RWPE1 (cell line): ENCODE data around the gene ATP6V0D1.
A peak's percentile ranks its signal among the peaks of the same experiment; 100 is the strongest.
"Not testable (repeated sequence)": the region's sequence is repeated elsewhere in the genome, so short reads cannot be mapped to it uniquely, and the experiment has no call there.

Experiments used
- CTCF ChIA-PET: fragments of 350-600 bp; sonication (Branson Sonifier 250); formaldehyde crosslinking; extraction: SDS; loops from one replicate; lab custom pipeline; 2021; lab: Yijun Ruan, JAX
- POLR2A ChIA-PET: fragments of 400-600 bp; formaldehyde crosslinking; extraction: SDS; loops from one replicate; lab custom pipeline; 2020; ENCODE audit warnings: antibody characterized with exemption; ENCODE audit not compliant: low non-redundant PET; lab: Yijun Ruan, JAX
- DNase-seq: peaks from one replicate; pipeline ENCODE4 v3.0.0; 2012; ENCODE audit warnings: low spot score
- H3K27ac ChIP-seq: fragments of 450-650 bp; 2 replicates; pipeline ENCODE4 v1.5.1; 2017
- TF ChIP-seq, protein P1 (sequence below): fragments of 450-650 bp; conservative IDR thresholded peaks from 2 replicates; pipeline ENCODE4 v1.5.1; 2017; ENCODE audit warnings: low read depth, mild to moderate bottlenecking

Gene ATP6V0D1

DNA sequence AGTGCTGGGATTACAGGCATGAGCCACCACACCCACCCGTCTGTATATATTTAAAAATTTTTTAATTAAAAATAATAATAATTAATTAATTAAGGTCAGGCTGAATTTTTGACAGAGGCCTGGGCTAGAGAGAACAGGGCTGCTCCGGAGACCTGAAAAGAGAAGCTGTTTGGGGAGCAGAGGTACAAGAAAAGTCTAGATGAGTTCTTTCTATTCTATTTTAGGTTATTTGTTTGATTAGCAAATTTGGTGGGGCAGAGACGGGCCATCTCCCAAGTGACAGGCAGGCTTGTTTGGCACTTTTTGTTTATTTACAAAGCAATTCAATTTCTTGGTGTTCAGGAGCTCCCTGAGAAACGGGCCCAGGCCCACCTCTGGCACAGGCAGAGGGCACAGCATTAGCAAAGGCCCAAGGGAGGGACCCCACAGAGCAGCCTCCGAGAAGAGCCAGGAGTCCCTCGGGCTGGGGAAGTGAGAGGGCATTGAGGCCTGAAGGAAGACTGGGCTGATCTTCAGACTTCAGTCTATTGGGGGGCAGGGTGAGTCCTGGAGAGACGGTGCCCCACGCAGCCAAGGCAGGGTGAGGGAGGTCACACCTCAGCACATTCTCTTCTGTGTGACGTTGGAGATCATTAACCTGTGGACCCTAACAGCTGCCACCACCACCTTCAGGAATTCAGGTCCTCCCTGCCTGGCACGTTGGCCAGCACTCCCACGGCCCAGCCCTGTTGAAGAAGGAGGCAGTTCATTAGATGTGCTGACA is 36.9 kb upstream of the ATP6V0D1 start:
- CTCF ChIA-PET = interaction anchor here (0.6 to 0.7 kb wide), 2 partner anchors 24 to 29 kb away, joined by 3 to 4 read pairs; no protein-coding TSS in a partner anchor
- TF ChIP-seq, protein P1, sequence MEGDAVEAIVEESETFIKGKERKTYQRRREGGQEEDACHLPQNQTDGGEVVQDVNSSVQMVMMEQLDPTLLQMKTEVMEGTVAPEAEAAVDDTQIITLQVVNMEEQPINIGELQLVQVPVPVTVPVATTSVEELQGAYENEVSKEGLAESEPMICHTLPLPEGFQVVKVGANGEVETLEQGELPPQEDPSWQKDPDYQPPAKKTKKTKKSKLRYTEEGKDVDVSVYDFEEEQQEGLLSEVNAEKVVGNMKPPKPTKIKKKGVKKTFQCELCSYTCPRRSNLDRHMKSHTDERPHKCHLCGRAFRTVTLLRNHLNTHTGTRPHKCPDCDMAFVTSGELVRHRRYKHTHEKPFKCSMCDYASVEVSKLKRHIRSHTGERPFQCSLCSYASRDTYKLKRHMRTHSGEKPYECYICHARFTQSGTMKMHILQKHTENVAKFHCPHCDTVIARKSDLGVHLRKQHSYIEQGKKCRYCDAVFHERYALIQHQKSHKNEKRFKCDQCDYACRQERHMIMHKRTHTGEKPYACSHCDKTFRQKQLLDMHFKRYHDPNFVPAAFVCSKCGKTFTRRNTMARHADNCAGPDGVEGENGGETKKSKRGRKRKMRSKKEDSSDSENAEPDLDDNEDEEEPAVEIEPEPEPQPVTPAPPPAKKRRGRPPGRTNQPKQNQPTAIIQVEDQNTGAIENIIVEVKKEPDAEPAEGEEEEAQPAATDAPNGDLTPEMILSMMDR = no peak
- DNase-seq = no peak
- POLR2A ChIA-PET = no interaction called here
- H3K27ac ChIP-seq = 0 out of 2 replicates have a peak overlapping the region, but pooled peaks have one; percentile 70

DNA sequence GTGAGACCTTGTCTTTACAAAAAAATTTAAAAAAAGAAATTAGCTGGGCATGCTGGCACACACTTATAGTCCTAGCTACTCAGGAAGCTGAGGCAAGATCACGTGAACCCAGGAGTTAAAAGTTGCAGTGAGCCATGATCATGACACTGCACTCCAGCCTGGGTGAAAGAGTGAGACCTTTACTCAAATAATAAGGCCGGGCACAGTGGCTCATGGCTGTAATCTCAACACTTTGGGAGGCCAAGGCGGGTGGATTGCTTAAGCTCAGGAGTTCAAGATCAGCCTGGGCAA is 36.1 kb upstream of the ATP6V0D1 start:
- TF ChIP-seq, protein P1 = no peak
- peak overlapping the region; percentile 70 for H3K27ac ChIP-seq
- POLR2A ChIA-PET = no interaction called here
- CTCF ChIA-PET = interaction anchor here (0.6 to 1.2 kb wide), 4 partner anchors 23 to 36 kb away, joined by 3 to 8 read pairs (median 4); partner anchors contain the start of gene ATP6V0D1
- DNase-seq = no peak

DNA sequence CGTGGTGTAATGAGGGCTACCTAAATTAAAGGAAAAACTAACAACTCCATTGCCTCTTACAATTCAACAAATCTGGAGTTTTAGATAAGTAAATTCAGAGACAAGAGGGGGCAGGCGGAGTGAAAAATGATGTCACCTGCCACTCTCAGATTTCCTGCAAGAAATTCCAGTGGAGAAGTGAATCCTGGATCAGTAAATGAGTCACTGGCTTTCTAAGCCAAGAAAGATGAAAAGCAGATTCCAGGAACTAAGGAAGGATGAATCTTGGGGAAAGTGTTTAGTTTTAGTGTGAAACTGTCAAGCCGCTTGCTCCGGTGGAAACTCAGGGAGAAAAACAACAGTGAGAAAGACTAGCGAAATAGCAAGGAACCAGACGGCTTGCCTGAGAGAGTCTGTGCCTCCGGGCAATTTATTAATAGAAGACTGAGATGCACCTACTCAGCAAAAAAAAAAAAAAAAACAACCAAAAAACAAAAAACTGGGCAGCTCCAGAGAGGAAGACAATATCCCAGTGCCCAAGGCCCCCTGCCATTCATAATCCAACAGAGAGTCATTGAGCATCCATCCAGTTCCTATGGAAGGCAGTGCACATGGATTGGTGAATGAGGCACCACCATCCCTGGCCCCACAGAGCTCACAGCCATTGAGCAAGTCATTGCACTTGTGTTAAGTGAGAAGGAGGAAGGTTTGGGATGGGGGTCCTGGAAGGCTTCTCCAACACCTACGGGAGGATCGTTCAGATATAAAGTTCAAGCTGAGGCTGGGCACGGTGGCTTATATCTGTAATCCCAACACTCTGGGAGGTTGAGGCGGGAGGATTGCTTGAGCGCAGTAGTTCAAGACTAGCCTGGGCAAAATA is 35.6 kb upstream of the ATP6V0D1 start:
- DNase-seq = peak; percentile 79
- TF ChIP-seq, protein P1 = no peak
- POLR2A ChIA-PET = no interaction called here
- H3K27ac ChIP-seq = peak overlapping the region; percentile 70
- CTCF ChIA-PET = interaction anchor here (0.6 to 1.2 kb wide), 4 partner anchors 22 to 35 kb away, joined by 3 to 8 read pairs (median 4); partner anchors contain the start of gene ATP6V0D1

DNA sequence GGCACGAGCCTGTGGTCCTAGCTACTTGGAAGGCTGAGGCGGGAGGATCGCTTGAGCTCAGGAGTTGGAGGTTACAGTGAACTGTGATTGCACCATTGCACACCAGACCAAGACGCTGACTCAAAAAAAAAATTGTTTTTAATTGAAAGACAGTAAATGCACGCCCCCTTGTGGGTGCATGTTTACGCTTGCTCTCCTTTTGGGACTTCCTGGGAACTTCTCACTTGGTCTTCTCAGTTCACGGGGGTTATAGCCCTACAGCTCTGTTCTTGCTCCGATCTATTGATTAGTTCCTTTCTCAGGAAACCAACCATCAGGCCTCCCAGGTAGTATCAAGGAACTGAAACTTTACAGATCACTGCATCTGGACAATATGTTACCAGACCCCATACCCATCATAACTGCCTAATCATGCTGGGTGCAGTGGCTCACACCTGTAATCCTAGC is 33.4 kb upstream of the ATP6V0D1 start:
- TF ChIP-seq, protein P1 = peak; percentile 71
- peak; percentile 59 for DNase-seq
- POLR2A ChIA-PET = no interaction called here
- CTCF ChIA-PET = interaction anchor here (0.5 to 1.5 kb wide), 19 partner anchors 10 to 1268 kb away, joined by 3 to 13 read pairs (median 3); partner anchors contain the start of gene ATP6V0D1
- peak overlapping the region; percentile 50; the same call in 1 of the 2 replicates for H3K27ac ChIP-seq

DNA sequence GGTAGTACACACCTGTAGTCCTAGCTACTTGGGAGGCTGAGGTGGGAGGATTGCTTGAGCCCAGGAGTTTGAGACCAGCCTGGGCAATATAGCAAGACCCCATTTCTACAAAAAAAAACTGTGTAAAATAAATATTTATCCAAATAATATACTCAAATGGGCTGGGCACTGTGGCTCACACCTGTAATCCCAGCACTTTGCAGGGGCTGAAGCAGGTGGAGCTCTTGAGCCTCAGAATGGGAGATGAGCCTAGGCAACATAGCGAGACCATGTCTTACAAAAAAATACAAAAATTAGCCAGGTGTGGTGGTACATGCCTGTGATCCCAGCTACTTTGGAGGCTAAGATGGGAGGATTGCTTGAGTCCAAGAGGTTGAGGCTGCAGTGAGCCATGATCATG is 32.9 kb upstream of the ATP6V0D1 start:
- DNase-seq, H3K27ac ChIP-seq, POLR2A ChIA-PET: not testable (repeated sequence)
- CTCF ChIA-PET = interaction anchor here (0.6 to 1.5 kb wide), 13 partner anchors 9 to 1269 kb away, joined by 3 to 13 read pairs (median 4); partner anchors contain the start of gene ATP6V0D1

DNA sequence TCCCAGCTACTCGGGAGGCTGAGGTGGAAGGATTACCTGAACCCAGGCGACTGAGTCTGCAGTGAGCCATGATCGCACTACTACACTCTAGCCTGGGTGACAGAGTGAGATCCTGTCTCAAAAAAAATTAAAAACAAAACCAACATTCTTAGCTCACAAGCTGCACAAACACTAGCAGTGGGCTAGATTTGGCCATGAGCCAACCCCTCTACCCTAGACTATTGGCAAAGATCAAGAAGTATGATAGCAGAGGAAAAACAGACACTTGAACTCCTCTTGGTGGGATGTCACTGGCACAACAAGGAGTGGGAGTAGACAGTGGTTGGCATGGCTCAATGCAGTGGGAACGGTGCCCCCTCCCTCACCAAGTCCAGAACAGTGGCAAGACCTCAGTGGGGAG is 28.1 kb upstream of the ATP6V0D1 start:
- TF ChIP-seq, protein P1 = no peak
- POLR2A ChIA-PET = no interaction called here
- no peak overlapping the region for H3K27ac ChIP-seq
- no peak for DNase-seq
- CTCF ChIA-PET = interaction anchor here (1.0 to 1.6 kb wide), 2 partner anchors 12 to 15 kb away, joined by 3 read pairs; no protein-coding TSS in a partner anchor
